Measurements from ENCODE around the gene SMTNL2. TPM values are rescaled to one million over a fixed set of nuclear protein-coding genes. Genes with fewer than 3 reads are reported as not detected.

The SMTNL2 gene
- total and polyA plus RNA-seq, 9 of the 15 experiments (the other 6 are each of a cell fraction or from before 2014, with no cell fraction given), result not detected

- TF ChIP-seq PBX2 (CRISPR knock-in tag; IDR thresholded peaks at IDR 0.05; ENCODE audit: low read depth) (no peak), PBX2 (tag; conservative IDR thresholded peaks at IDR 0.05; ENCODE audit: low read depth) (no peak)
Observed at GRCh38 chr17:4539025-4539424, 45.3 kb upstream of the SMTNL2 start (continued).

GRCh38 chr17:4539576-4540223, 44.6 kb upstream of the SMTNL2 start:
- TF ChIP-seq, protein P1, sequence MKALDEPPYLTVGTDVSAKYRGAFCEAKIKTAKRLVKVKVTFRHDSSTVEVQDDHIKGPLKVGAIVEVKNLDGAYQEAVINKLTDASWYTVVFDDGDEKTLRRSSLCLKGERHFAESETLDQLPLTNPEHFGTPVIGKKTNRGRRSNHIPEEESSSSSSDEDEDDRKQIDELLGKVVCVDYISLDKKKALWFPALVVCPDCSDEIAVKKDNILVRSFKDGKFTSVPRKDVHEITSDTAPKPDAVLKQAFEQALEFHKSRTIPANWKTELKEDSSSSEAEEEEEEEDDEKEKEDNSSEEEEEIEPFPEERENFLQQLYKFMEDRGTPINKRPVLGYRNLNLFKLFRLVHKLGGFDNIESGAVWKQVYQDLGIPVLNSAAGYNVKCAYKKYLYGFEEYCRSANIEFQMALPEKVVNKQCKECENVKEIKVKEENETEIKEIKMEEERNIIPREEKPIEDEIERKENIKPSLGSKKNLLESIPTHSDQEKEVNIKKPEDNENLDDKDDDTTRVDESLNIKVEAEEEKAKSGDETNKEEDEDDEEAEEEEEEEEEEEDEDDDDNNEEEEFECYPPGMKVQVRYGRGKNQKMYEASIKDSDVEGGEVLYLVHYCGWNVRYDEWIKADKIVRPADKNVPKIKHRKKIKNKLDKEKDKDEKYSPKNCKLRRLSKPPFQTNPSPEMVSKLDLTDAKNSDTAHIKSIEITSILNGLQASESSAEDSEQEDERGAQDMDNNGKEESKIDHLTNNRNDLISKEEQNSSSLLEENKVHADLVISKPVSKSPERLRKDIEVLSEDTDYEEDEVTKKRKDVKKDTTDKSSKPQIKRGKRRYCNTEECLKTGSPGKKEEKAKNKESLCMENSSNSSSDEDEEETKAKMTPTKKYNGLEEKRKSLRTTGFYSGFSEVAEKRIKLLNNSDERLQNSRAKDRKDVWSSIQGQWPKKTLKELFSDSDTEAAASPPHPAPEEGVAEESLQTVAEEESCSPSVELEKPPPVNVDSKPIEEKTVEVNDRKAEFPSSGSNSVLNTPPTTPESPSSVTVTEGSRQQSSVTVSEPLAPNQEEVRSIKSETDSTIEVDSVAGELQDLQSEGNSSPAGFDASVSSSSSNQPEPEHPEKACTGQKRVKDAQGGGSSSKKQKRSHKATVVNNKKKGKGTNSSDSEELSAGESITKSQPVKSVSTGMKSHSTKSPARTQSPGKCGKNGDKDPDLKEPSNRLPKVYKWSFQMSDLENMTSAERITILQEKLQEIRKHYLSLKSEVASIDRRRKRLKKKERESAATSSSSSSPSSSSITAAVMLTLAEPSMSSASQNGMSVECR (CRISPR knock-in tag; IDR thresholded peaks at IDR 0.05), result no peak
- TF ChIP-seq ZBTB7A (IDR thresholded peaks at IDR 0.05; ENCODE audit: borderline replicate concordance, control insufficient read depth, low read depth, low read length) (peak; percentile 63; the same call in 1 of the 2 replicates), TAF1 (IDR thresholded peaks at IDR 0.05; ENCODE audit: control insufficient read depth, extremely low read depth, insufficient read depth, low read length, severe bottlenecking) (no peak), ZNF133 (CRISPR knock-in tag; IDR thresholded peaks at IDR 0.05) (no peak)
- no peak overlapping the region for H3K4me2 ChIP-seq (ENCODE audit: insufficient read depth, low read length)
- in situ Hi-C loops (cut with MboI) (no loop called here), intact Hi-C loops (cut with micrococcal nuclease) (loop anchor here (5.0 kb wide), 1 partner anchor 117 kb away; no protein-coding TSS in a partner anchor)
- ChIA-PET POLR2A (no interaction called here), CTCF (ENCODE audit: low intra/inter-chr PET ratio) (no interaction called here)
- H2AFZ ChIP-seq (ENCODE audit: low read depth, low read length), result no peak overlapping the region
- DNase-seq (ENCODE audit: extremely low read depth in 1 of 4, low spot score in 3 of 4) (no peak), ATAC-seq (no peak), FAIRE-seq (no peak)
- 96% methylated on average over 10 of the region's 26 CpGs for WGBS (ENCODE audit: insufficient coverage, low coverage, missing lambda C conversion rate)
- no peaks in the 10 kb centered on the region; the same call in 1 of the 2 replicates for H4K20me1 ChIP-seq (replicated peaks; ENCODE audit: control insufficient read depth, insufficient read depth, low read length)
- BruUV-seq (replicated peaks), result TSS peak; percentile 65
- no peak overlapping the region for H3K9ac ChIP-seq (ENCODE audit: insufficient read depth in 1 of 2, low read depth in 2 of 2, low read length in 2 of 2)
- H3K36me3 ChIP-seq (ENCODE audit: control insufficient read depth, insufficient read depth, low read length), result peaks cover 73% of the 10 kb centered on the region; the same call in 2 of the 3 replicates
- H3K79me2 ChIP-seq (ENCODE audit: control insufficient read depth, insufficient read depth, low read length), result no peaks in the 10 kb centered on the region
- no peaks in the 10 kb centered on the region for H3K9me1 ChIP-seq (ENCODE audit: control insufficient read depth, insufficient read depth, low read length)
- no peaks in the 10 kb centered on the region for H3K27me3 ChIP-seq (ENCODE audit: control insufficient read depth in 2 of 2, insufficient read depth in 2 of 2, low read length in 2 of 2)
- no peaks in the 10 kb centered on the region for H3K9me3 ChIP-seq (replicated peaks; ENCODE audit: control insufficient read depth, insufficient read depth, low read depth, low read length)
- peaks cover 0 to 78% of the 10 kb centered on the region in 2 experiments; a peak in 3 of 5 replicates for H3K4me1 ChIP-seq (replicated peaks in 1 of 2; ENCODE audit: control insufficient read depth in 2 of 2, insufficient read depth in 2 of 2, low read length in 2 of 2)
- H3K27ac ChIP-seq (ENCODE audit: extremely low read depth, low read depth, low read length), result no peak overlapping the region
- no peak overlapping the region for H3K4me3 ChIP-seq
